H1 (cell line): ENCODE measurements around the gene INO80. TPM values are rescaled to one million over a fixed set of nuclear protein-coding genes. Genes with fewer than 3 reads are reported as not detected.

Experiments
- CTCF ChIA-PET: fragments of 300-600 bp; sonication (Branson Sonifier 250); formaldehyde crosslinking; loops from one replicate; lab custom pipeline; 2021; ENCODE audit not compliant: partially characterized antibody; lab: Charles Lee
- POLR2A ChIA-PET: fragments of 300-600 bp; sonication (Branson Sonifier 250); formaldehyde crosslinking; loops from one replicate; lab custom pipeline; 2021; ENCODE audit warnings: inconsistent platforms; ENCODE audit not compliant: partially characterized antibody; lab: Charles Lee
- DNase-seq, 2 experiments: peaks; one replicate each; pipeline versions ENCODE4 v3.0.0 to v3.0.0-alpha.2; 2010 to 2022; ENCODE audit warnings: low spot score in 2 of 2, low read depth in 1 of 2, mixed read lengths in 1 of 2
- FAIRE-seq: peaks from 2 replicates; lab custom pipeline; 2011; peaks lifted over from hg19 to GRCh38; lab: Jason Lieb, UNC
- H2AFZ ChIP-seq: 2 replicates; pipeline ENCODE4 v1.8.1; 2012; ENCODE audit warnings: low read length, inconsistent platforms
- H2AK5ac ChIP-seq: 2 replicates; pipeline ENCODE4 v1.6.1; 2013; ENCODE audit warnings: low read depth, low read length
- H2BK120ac ChIP-seq: replicated peaks from 2 replicates; pipeline ENCODE3; 2013; ENCODE audit warnings: low read depth, low read length, inconsistent platforms
- H2BK12ac ChIP-seq: 2 replicates; pipeline ENCODE4 v1.6.1; 2013; ENCODE audit warnings: low read depth, low read length
- H2BK15ac ChIP-seq: 2 replicates; pipeline ENCODE4 v1.6.1; 2013; ENCODE audit warnings: low read length
- H2BK20ac ChIP-seq: 2 replicates; pipeline ENCODE4 v1.6.1; 2013; ENCODE audit warnings: low read length
- H2BK5ac ChIP-seq: 2 replicates; pipeline ENCODE4 v1.6.1; 2013; ENCODE audit warnings: low read depth, low read length
- H3K14ac ChIP-seq: 2 replicates; pipeline ENCODE4 v1.6.1; 2013; ENCODE audit warnings: inconsistent platforms; ENCODE audit not compliant: insufficient read length
- H3K18ac ChIP-seq: 2 replicates; pipeline ENCODE4 v1.6.1; 2013; ENCODE audit warnings: low read length; ENCODE audit errors: extremely low read depth
- H3K23ac ChIP-seq: 2 replicates; pipeline ENCODE4 v1.6.1; 2013; ENCODE audit warnings: inconsistent platforms; ENCODE audit not compliant: insufficient read length
- H3K23me2 ChIP-seq: 2 replicates; pipeline ENCODE4 v1.6.1; 2013; ENCODE audit warnings: low read depth, low read length
- H3K27ac ChIP-seq: 2 replicates; pipeline ENCODE4 v1.6.1; 2011; ENCODE audit warnings: low read depth, low read length, inconsistent platforms
- H3K27me3 ChIP-seq, 4 experiments: replicated peaks in 1 of 4; 1 replicate in 1 of 4; 2 replicates in 3 of 4; pipeline versions ENCODE4 v1.6.1 to v1.8.1; 2011 to 2013; ENCODE audit warnings: low read length in 3 of 4, mild to moderate bottlenecking in 3 of 4, inconsistent platforms in 2 of 4, mixed read lengths in 2 of 4, moderate library complexity in 1 of 4; ENCODE audit not compliant: control insufficient read depth in 3 of 4, insufficient read depth in 3 of 4; ENCODE audit errors: extremely low read depth in 1 of 4
- H3K36me3 ChIP-seq, 4 experiments: 2 replicates each; pipeline versions ENCODE4 v1.6.1 to v1.8.1; 2011 to 2013; ENCODE audit warnings: mild to moderate bottlenecking in 4 of 4, low read length in 3 of 4, moderate library complexity in 2 of 4, control low read depth in 1 of 4, inconsistent platforms in 1 of 4; ENCODE audit not compliant: insufficient read depth in 4 of 4, control insufficient read depth in 2 of 4
- H3K4ac ChIP-seq: replicated peaks from 2 replicates; pipeline ENCODE3; 2013; ENCODE audit warnings: low read length, low read depth, mixed read lengths, inconsistent platforms; ENCODE audit not compliant: insufficient read length
- H3K4me1 ChIP-seq, 4 experiments: replicated peaks in 1 of 4; 1 replicate in 1 of 4; 2 replicates in 3 of 4; pipeline versions ENCODE4 v1.6.1 to v1.8.1; 2011 to 2013; ENCODE audit warnings: low read length in 3 of 4, inconsistent platforms in 2 of 4, mixed read lengths in 1 of 4; ENCODE audit not compliant: insufficient read depth in 4 of 4, control insufficient read depth in 3 of 4
- H3K4me2 ChIP-seq, 2 experiments: 2 replicates each; pipeline versions ENCODE4 v1.6.1 to v1.8.1; 2011 to 2013; ENCODE audit warnings: low read depth in 2 of 2, low read length in 2 of 2, control low read depth in 1 of 2, inconsistent platforms in 1 of 2, mild to moderate bottlenecking in 1 of 2; ENCODE audit not compliant: insufficient read depth in 1 of 2
- H3K4me3 ChIP-seq, 4 experiments: fragments of 200-600, 300-600 bp in 1 of 4; sonication (generic), shearing (Covaris generic), sonication (Bioruptor Twin) in 1 of 4; 2 replicates each; pipeline versions ENCODE4 v1.5.1 to v1.8.1; 2011 to 2016; ENCODE audit warnings: low read length in 4 of 4, low read depth in 3 of 4, control low read depth in 2 of 4, inconsistent platforms in 2 of 4, mild to moderate bottlenecking in 2 of 4, mixed read lengths in 1 of 4, moderate library complexity in 1 of 4; ENCODE audit not compliant: insufficient read depth in 2 of 4; ENCODE audit errors: extremely low read depth in 1 of 4
- H3K56ac ChIP-seq: replicated peaks from 2 replicates; pipeline ENCODE3; 2013; ENCODE audit warnings: low read depth, mild to moderate bottlenecking, mixed read lengths, low read length, inconsistent platforms; ENCODE audit not compliant: insufficient read length
- H3K79me1 ChIP-seq: 2 replicates; pipeline ENCODE4 v1.6.1; 2013; ENCODE audit warnings: low read depth, low read length, control low read depth
- H3K79me2 ChIP-seq, 2 experiments: 2 replicates each; pipeline versions ENCODE4 v1.6.1 to v1.8.1; 2012 to 2013; ENCODE audit warnings: low read length in 2 of 2, mild to moderate bottlenecking in 2 of 2, inconsistent platforms in 1 of 2; ENCODE audit not compliant: insufficient read depth in 2 of 2, control insufficient read depth in 1 of 2
- H3K9ac ChIP-seq, 4 experiments: replicated peaks in 1 of 4; 1 replicate in 1 of 4; 2 replicates in 3 of 4; pipeline versions ENCODE4 v1.6.1 to v1.8.1; 2011 to 2013; ENCODE audit warnings: low read depth in 3 of 4, low read length in 3 of 4, control low read depth in 2 of 4, mild to moderate bottlenecking in 2 of 4, moderate library complexity in 2 of 4, inconsistent platforms in 1 of 4; ENCODE audit errors: extremely low read depth in 1 of 4
- H3K9me3 ChIP-seq, 2 experiments: 2 replicates each; pipeline versions ENCODE4 v1.6.1 to v1.8.1; 2012 to 2013; ENCODE audit warnings: mild to moderate bottlenecking in 2 of 2, moderate library complexity in 2 of 2, control low read depth in 1 of 2, inconsistent platforms in 1 of 2, low read depth in 1 of 2, low read length in 1 of 2, mixed read lengths in 1 of 2; ENCODE audit not compliant: insufficient read depth in 2 of 2
- H4K20me1 ChIP-seq, 2 experiments: replicated peaks in 1 of 2; 2 replicates each; pipeline versions ENCODE3 to v1.8.1; 2011 to 2013; ENCODE audit warnings: inconsistent platforms in 2 of 2, low read length in 2 of 2, mild to moderate bottlenecking in 1 of 2; ENCODE audit not compliant: insufficient read depth in 2 of 2, control insufficient read depth in 1 of 2
- H4K5ac ChIP-seq: 2 replicates; pipeline ENCODE4 v1.6.1; 2013; ENCODE audit warnings: low read length, low read depth, mixed read lengths, inconsistent platforms; ENCODE audit not compliant: insufficient read length
- H4K8ac ChIP-seq: 2 replicates; pipeline ENCODE4 v1.8.0; 2013; ENCODE audit warnings: mild to moderate bottlenecking, moderate library complexity, low read length, inconsistent platforms; ENCODE audit not compliant: insufficient read depth; ENCODE audit errors: extremely low read depth
- H4K91ac ChIP-seq: replicated peaks from 2 replicates; pipeline ENCODE3; 2013; ENCODE audit warnings: low read length, mixed read lengths, inconsistent platforms; ENCODE audit not compliant: insufficient read length
- ASH2L ChIP-seq: fragments of 200-600, 300-600 bp; sonication (generic); IDR thresholded peaks from one replicate; pipeline ENCODE4 v1.7.1; 2017; ENCODE audit warnings: low read length
- BCL11A ChIP-seq, 2 experiments: IDR thresholded peaks; one replicate each; pipeline ENCODE4 v1.6.1; 2011; ENCODE audit warnings: low read depth in 2 of 2, low read length in 2 of 2, mild to moderate bottlenecking in 2 of 2
- BRCA1 ChIP-seq: IDR thresholded peaks from 2 replicates; pipeline ENCODE4 v1.6.1; 2012; ENCODE audit warnings: low read depth, low read length, improper control_type of control experiment
- CBX5 ChIP-seq: fragments of 300-800, 300-1000 bp; sonication (generic); IDR thresholded peaks from 2 replicates; pipeline ENCODE4 v1.7.1; 2016; ENCODE audit warnings: antibody characterized with exemption, low read length, low read depth
- CEBPB ChIP-seq: IDR thresholded peaks from 2 replicates; pipeline ENCODE4 v1.6.1; 2012; ENCODE audit warnings: low read depth, low read length
- CHD1 ChIP-seq: IDR thresholded peaks from 2 replicates; pipeline ENCODE4 v1.6.1; 2012; ENCODE audit warnings: low read depth, low read length, improper control_type of control experiment
- CHD2 ChIP-seq: IDR thresholded peaks from 2 replicates; pipeline ENCODE4 v1.6.1; 2012; ENCODE audit warnings: low read length, improper control_type of control experiment
- EP300 ChIP-seq, 2 experiments: IDR thresholded peaks; 1 replicate in 1 of 2; 2 replicates in 1 of 2; pipeline ENCODE4 v1.6.1; 2011 to 2012; ENCODE audit warnings: low read depth in 2 of 2, low read length in 2 of 2, mild to moderate bottlenecking in 2 of 2, borderline replicate concordance in 1 of 2, inconsistent platforms in 1 of 2, moderate library complexity in 1 of 2
- NANOG ChIP-seq: IDR thresholded peaks from 2 replicates; pipeline ENCODE4 v1.6.1; 2011; ENCODE audit warnings: low read length, low read depth, mild to moderate bottlenecking, inconsistent platforms; ENCODE audit not compliant: insufficient read depth, poor library complexity, severe bottlenecking
- PHF8 ChIP-seq: fragments of 200-600 bp; sonication (generic); conservative IDR thresholded peaks from 2 replicates; pipeline ENCODE4 v1.7.1; 2012; ENCODE audit warnings: low read depth, mild to moderate bottlenecking, inconsistent platforms, low read length, moderate library complexity
- SIRT6 ChIP-seq: IDR thresholded peaks from one replicate; pipeline ENCODE4 v1.7.1; 2012; ENCODE audit warnings: low read length, inconsistent platforms
- SP4 ChIP-seq: IDR thresholded peaks from 2 replicates; pipeline ENCODE4 v1.6.1; 2012; ENCODE audit warnings: low read length, inconsistent platforms
- WGBS, 2 experiments: shearing (Covaris generic) in 1 of 2; methylation state at CpG; one replicate each; pipeline versions ENCODE4 v1.1.6 to v1.1.7; 2013 to 2015; ENCODE audit warnings: low lambda C conversion rate in 2 of 2, mixed read lengths in 2 of 2, inconsistent platforms in 1 of 2, low coverage in 1 of 2, missing lambda C conversion rate in 1 of 2; ENCODE audit not compliant: insufficient replicate concordance in 2 of 2, insufficient coverage in 1 of 2, insufficient read length in 1 of 2; ENCODE audit errors: extremely low coverage in 1 of 2, missing lambda C conversion rate in 1 of 2; 5-methylcytosine and 5-hydroxymethylcytosine counted together
- polyA plus RNA-seq, 7 experiments: library from polyadenylated mRNA; depleted of rRNA in 3 of 7; stranded (reverse) in 5 of 7; unstranded in 2 of 7; fragments of >200 nt in 5 of 7; fragments of 200-250 nt in 2 of 7; gene quantifications; 1 replicate in 5 of 7; 2 replicates in 1 of 7; 4 replicates in 1 of 7; pipeline versions ENCODE4 v1.2.1 to v1.2.3, GENCODE V29; 2011 to 2013; ENCODE audit warnings: missing spikeins in 2 of 7, mixed read lengths in 2 of 7
- total RNA-seq: library from RNA; stranded (reverse); fragmentation: NEBNext Ultra II Directional; extraction: Animal tissue kit (Norgen Biotek cat#: 25700); gene quantifications from 2 replicates; pipeline ENCODE4 v1.2.1, GENCODE V29; 2021
- TF ChIP-seq, protein P1 (sequence below): IDR thresholded peaks from 2 replicates; pipeline ENCODE4 v1.6.1; 2012; ENCODE audit warnings: inconsistent platforms
- TF ChIP-seq, protein P2 (sequence below): IDR thresholded peaks from 2 replicates; pipeline ENCODE4 v1.6.1; 2011; ENCODE audit warnings: low read depth, mild to moderate bottlenecking, low read length; ENCODE audit not compliant: insufficient read depth

Gene INO80
- total and polyA plus RNA-seq, 2 of the 8 experiments (the other 6 are each of a cell fraction or from before 2014, with no cell fraction given) = 4.3 to 24.5 TPM

DNA sequence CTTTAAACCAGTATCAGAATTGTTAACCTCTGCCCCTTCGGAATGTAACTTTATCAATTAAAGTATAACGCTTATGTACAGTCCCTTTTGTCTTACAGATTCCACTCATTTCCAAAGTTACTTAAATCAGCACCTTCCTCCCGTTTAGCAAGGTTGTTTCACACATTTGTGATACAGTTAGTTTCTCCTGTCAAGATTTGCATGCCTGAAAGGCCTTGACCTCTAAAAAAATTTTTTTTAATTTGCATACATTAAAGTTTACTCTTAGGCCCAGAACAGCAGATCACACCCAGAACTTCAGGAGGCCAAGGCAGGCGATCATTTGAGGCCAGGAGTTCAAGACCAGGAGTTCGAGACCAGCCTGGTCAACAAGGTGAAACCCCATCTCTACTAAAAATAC is 9.1 kb downstream of the INO80 start:
- no peaks in the 10 kb centered on the region; a peak in 1 of 8 replicates for H3K36me3 ChIP-seq
- FAIRE-seq (no peak), DNase-seq (no peak)
- no peak overlapping the region for H3K4me3 ChIP-seq
- peaks cover 0 to 88% of the 10 kb centered on the region in 2 experiments; a peak in 2 of 4 replicates for H3K79me2 ChIP-seq
- no peak overlapping the region for H3K23ac ChIP-seq
- ChIA-PET CTCF (no interaction called here), POLR2A (interaction anchor here (0.6 to 1.0 kb wide), 3 partner anchors 43 to 302 kb away, joined by 3 to 4 read pairs (median 3); partner anchors contain the start of gene CHAC1)
- H3K79me1 ChIP-seq = peaks cover 2% of the 10 kb centered on the region; the same call in 1 of the 2 replicates
- no peak overlapping the region for H2BK120ac ChIP-seq
- no peaks in the 10 kb centered on the region for H3K23me2 ChIP-seq
- no peak overlapping the region for H3K56ac ChIP-seq
- H3K4me2 ChIP-seq = no peak overlapping the region
- H4K5ac ChIP-seq = no peak overlapping the region
- no peak overlapping the region for H3K9ac ChIP-seq
- no peak overlapping the region for H4K91ac ChIP-seq
- H2BK5ac ChIP-seq = no peak overlapping the region
- no peaks in the 10 kb centered on the region for H3K27me3 ChIP-seq
- H2AFZ ChIP-seq = no peak overlapping the region
- H3K4me1 ChIP-seq = no peaks in the 10 kb centered on the region
- H2AK5ac ChIP-seq = no peak overlapping the region
- no peak overlapping the region for H4K8ac ChIP-seq
- H2BK15ac ChIP-seq = no peak overlapping the region
- H3K14ac ChIP-seq = no peak overlapping the region
- H3K18ac ChIP-seq = no peak overlapping the region
- H3K27ac ChIP-seq = no peak overlapping the region
- no peak overlapping the region for H2BK12ac ChIP-seq
- no peak overlapping the region for H2BK20ac ChIP-seq
- no peaks in the 10 kb centered on the region for H3K9me3 ChIP-seq
- WGBS, 2 experiments = 91% methylated on average over 5 of the region's 5 CpGs; no CpG with 5 or more reads in 1 of the 2 experiments
- H3K4ac ChIP-seq = no peak overlapping the region
- H4K20me1 ChIP-seq = peaks cover 0 to 2% of the 10 kb centered on the region in 2 experiments
- TF ChIP-seq ASH2L (no peak), CBX5 (no peak), CEBPB (no peak), CHD1 (no peak), BCL11A (IDR thresholded peaks at IDR 0.05; ENCODE audit: low read depth in 2 of 2, low read length in 2 of 2) (no peak), NANOG (no peak), BRCA1 (no peak), SIRT6 (no peak), SP4 (no peak), CHD2 (no peak), EP300 (IDR thresholded peaks at IDR 0.05; ENCODE audit: borderline replicate concordance in 1 of 2, low read depth in 2 of 2, low read length in 2 of 2) (no peak), PHF8 (no peak)
- TF ChIP-seq, protein P1, sequence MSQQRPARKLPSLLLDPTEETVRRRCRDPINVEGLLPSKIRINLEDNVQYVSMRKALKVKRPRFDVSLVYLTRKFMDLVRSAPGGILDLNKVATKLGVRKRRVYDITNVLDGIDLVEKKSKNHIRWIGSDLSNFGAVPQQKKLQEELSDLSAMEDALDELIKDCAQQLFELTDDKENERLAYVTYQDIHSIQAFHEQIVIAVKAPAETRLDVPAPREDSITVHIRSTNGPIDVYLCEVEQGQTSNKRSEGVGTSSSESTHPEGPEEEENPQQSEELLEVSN = no peak
- TF ChIP-seq, protein P2, sequence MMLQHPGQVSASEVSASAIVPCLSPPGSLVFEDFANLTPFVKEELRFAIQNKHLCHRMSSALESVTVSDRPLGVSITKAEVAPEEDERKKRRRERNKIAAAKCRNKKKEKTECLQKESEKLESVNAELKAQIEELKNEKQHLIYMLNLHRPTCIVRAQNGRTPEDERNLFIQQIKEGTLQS = no peak
